Measurements from ENCODE around the gene CIRBP.

GRCh38 chr19:1298235-1298634 is 29.1 kb downstream of the CIRBP start:
- TF ChIP-seq CTCF (IDR thresholded peaks at IDR 0.05) (no peak), POLR2A (IDR thresholded peaks at IDR 0.05) (no peak)

Measured in Peyer's patch (tissue), 4 donors.